HuH-7.5 (cell line): Measurements from ENCODE around the gene IPCEF1.
"Not testable (repeated sequence)": the region's sequence is repeated elsewhere in the genome, so short reads cannot be mapped to it uniquely, and the experiment has no call there.

Experiments
- DNase-seq: peaks from one replicate; pipeline ENCODE4 v3.0.0; 2011; ENCODE audit warnings: low spot score

The IPCEF1 gene

DNA sequence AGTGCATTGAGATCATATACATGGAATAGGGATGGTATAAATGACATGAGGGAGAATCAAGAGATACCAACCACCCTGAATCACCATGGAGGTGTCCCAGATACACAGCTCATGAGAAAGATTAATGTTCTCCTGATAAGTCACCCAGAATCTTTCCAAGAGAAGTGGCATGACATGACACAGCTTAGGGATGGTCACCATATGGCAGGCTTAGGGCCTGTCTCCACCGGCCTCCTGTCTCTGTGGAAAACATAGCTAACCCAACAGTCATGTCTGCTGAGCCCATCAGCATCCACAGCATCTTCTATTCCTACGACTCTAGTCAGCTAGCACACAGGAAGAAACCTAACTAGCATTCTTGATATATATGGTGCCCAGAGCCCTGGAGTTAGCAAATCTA lies 133.3 kb downstream of the IPCEF1 start:
- no peak for DNase-seq

DNA sequence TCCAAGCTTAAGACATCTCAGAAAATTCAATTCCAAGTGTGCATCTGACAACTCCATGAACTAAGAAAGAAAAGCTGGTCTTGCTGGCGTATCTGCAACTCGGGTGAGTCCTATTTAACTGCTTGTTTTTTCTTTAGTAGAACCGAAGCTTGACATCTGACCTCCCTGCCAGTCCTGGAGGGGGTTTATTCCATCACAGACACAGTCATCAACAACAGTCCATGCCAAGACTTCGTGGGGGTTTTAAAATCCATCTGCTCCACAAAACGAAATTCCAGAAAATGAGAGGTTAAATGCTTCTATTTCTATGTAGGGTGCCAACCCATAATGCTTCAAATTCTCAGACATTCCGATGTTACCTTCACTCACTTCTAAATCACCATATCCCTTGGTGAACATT lies 133.9 kb downstream of the IPCEF1 start:
- no peak for DNase-seq

DNA sequence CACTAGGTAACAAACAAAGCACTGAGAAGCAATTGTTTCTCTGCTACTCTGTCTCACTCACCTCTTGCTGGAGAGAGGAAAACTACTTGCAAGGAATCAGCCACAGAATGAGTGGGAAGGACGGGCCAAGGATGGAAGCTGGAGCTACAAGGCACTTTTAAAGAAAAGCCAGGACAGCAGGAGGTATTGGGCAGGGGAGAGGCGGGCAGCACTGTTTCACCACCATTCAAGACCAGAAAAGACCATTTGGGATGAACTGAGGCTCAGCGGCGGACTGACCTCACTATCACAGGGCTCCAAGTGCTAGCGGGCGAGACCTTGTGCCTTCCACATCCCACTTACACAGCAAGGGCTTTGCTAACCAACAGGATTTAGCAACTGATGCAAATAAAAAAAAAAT lies 137.4 kb downstream of the IPCEF1 start:
- DNase-seq: no peak

DNA sequence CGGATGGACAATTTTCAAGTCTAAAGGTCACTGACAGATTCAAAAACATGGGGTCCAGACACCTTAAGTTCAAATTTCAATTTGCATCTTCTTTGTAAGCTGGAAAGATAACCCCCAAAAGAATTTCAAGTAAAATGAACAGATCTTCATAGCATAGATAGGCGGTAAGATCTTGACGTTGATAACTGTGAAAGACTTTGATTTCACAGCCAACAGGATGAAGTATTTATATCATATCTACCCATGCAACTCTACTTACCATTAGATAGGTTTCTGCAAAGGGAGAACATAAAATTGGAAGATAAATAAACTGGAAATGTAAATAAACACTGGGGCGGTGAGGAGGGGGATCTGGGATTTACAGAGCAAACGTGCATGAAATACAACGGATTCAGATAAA lies 137.8 kb downstream of the IPCEF1 start:
- DNase-seq: no peak

DNA sequence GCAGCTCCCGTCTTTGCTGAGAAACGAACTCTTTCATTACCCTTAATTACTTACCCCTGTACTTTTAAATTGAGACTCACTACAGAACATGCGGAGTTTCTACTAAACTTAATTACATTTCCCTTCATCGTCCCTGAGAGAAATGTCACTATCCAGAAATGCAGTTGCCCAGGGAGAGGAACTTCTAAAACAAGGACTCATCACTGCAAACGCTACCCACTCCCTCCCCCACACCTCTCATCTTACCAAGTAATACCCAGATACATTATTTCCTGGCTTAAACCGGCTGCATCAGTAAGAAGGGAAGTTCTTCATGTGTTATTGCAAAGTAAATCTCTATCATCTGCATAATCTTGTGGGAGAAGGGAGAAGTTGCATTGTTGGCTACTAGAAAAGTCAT lies 138.3 kb downstream of the IPCEF1 start:
- DNase-seq: no peak

DNA sequence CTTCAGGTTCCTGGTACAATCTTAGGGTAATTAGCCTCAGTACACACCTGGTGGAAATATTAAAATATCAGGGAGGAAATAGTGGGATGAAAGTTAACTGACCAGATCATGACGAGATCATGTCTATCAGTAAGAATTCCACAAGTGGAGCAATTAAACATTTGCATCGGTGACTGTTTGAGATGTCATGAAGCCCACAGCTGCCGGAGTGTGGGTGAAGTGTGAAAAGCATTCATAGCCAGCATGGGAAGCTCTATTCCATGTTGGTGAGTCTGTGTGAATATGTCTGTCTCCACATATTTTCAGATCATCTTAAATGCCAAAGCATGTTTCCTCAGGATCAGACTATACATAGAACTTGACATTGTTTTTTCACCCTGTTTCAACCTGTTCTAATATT lies 142.8 kb downstream of the IPCEF1 start:
- no peak for DNase-seq

DNA sequence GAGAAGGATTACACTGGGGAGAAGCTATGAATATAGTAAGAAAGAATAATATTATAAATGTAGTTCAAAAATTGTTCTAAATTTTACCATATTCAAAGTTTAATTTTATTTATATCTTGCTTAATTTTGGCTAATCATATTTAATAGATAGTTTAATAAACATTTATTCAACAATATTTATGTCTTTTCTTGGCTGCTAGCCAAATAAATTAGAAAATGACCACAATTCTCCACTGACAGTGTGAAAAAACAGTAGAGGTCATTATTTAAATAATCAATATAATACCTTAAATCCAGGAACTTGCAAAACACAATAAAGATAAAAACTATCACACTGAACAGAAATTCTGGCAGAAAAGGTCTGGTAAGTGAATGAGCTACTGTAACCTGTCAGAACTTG lies 145.9 kb downstream of the IPCEF1 start:
- DNase-seq: no peak

DNA sequence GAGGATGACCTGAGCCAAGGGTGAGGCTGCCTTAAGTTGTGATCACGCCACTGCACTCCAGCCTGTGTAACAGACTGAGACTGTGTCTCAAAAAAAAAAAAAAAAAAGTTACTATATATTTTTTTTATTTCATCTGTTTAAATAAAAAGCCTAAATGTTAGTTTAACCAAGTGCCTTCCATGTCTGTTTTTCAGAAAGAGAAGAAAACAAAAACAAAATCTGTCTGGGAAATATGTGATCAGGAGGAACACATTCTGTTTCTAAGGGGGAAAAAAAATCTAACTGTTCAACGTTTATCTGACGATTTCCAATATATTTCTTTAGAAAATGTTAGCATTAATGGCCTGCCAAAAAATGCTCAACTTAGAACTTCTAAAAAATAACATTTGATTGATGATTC lies 147.0 kb downstream of the IPCEF1 start:
- DNase-seq: no peak

DNA sequence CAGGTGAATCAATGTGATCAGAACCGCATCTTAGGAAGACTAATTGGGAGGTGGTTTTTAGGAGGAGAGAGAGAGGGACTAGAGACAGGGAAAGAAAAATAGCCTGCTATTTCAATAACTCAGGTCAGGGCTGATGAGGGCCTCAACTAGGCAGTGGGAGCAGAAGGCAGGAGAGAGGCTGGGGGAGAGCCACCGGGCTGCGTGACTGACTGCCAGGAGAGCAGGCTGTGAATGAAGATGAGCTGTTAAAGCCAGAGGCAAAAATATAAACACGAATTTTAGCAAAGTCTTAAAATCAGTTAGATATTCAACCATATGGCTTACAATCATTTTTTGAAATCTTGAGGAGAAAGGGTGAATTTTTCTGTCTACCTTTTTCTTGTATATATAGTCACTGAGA lies 149.6 kb downstream of the IPCEF1 start:
- DNase-seq: no peak

DNA sequence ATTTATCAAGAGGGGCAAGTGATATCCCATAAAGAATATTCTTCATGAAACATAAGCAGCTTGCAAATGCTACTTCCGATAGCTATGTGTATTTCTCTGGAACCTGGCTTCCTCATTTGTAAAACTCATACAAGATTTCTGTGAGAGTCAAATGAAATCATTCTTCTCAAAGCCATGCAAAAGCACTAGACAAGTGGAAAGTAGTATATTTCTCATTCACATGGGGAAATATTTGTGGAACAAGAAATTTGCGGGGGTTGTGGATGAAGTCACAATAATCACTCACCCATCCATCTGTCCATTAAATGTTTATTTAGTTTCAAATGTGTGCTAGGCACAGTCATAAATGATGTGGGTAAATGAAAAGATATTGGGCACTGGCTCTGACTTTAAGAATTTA lies 150.5 kb downstream of the IPCEF1 start:
- DNase-seq: no peak

DNA sequence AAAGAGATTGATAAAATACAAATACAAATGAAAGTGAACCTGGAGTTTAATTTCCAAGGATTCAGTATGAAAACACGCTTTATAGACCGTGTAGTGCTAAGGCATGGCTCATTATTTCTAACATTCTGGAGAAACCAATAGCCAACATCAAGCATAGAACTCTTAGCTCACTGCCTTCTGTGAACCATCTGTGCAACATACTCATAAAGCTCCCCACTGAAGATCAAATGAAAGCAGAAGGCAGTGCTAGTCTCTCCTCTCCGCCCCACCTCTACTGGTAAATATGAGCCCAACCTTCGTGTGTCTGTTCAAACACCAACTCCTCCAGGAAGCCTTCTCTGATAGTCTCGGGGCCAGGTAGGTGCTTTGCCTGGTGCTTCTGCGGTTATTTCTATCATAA lies 153.6 kb downstream of the IPCEF1 start:
- DNase-seq: no peak

DNA sequence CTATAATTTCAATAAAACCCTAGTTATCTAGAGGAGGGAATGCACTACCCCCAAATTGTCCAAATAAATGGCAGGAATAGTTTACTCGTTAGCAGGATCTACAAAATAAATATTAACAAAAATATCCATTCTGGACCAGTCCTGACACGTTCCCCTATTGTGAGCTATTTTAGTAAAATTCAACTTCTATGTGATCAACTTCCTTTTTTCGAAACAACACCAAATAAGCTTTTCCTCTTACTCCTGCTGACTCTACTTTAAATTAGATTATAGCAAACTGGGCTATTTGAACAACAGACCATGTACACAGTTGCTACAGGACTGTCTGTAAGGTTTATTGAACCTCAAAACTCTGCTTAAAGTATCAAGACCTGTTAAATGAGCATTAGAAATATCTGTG lies 154.3 kb downstream of the IPCEF1 start:
- DNase-seq: no peak

DNA sequence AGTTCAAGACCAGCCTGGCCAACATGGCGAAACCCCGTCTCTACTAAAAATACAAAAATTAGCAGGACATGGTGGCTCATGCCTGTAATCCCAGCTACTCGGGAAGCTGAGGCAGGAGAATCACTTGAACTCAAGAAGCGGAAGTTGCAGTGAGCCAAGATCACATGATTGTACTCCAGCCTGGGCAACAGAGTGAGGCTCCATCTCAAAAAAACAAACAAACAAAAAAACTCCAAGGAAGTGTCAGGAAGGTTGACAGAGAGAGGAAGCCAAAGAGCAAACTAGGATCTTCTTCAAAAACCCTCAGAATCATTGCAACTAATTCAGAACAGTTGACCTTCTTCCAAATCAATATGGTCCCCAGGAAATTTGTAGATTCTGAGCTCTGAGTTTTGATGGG lies 154.9 kb downstream of the IPCEF1 start:
- not testable (repeated sequence) for DNase-seq

DNA sequence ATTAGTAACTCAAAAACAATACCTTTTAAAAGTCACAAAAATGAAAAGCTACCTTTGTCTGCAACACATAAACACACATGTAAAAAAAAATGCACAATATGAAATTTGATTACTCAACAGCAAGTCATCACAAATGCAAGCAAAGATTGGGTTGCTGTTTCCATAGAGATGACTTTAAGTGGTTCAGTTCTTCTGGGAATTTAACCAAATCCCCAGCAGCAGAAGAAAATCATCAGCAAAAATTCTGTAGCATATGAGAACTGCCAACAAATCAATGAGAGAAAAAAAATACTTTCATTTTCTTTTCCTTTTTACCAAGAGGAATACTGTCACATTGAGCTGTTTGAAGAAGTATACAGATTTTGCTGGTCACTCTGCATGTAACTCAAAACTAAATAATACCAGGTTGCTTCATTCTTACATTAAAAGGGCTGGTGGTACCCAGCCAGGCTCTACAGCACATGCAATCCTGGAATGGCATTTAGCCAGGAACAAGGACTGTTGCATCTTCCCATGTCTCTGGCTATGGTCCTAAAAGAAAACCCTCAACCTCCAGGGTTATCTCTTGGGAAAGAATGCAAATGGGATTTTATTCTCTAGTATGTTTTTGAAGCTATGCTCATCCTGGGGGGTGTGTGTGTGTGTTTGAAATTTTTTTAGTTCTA lies 159.3 kb downstream of the IPCEF1 start:
- DNase-seq: no peak

DNA sequence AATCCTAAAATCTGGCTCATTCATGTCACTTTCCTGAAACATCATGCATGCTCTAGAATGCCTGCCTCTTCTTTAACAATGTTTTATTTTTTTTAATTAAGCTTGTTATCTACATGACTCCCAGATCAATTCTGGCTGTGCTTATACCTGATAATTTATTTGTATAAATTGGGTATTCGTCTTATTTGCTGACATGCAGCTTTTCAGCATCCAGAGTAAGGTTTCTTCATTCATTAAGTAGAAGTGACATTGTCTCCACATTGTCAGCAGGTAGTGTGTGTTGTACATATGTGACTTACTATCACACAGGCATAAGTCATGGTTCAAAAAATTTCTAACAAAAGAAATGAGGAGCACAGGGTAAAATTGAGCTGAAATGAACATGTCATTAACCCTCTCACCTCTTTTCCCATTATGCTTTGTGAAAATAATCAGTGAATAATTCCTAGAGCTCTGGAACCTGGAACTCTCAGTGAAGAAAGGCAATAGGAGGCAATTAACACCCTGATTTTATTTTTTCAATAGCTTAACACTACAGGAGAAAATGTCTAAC lies 160.2 kb downstream of the IPCEF1 start:
- DNase-seq: no peak

DNA sequence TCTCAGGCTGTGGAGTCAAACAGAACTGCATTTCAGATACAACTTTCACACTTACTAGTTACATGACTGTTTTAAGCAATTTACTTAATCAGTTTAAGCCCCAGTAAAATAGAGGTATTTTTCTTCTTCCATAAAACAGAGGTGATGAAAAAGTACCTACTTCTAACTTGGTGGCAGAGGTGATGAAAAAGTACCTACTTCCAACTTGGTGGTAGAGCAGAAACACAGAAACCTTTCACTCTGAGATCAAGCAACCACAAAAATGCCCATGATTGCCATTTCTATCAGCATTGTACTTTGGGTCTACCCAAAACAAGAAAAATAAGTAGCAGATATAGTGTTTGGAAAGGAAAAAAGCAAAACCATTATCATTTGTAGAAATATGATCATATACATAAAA lies 168.9 kb downstream of the IPCEF1 start:
- no peak for DNase-seq

DNA sequence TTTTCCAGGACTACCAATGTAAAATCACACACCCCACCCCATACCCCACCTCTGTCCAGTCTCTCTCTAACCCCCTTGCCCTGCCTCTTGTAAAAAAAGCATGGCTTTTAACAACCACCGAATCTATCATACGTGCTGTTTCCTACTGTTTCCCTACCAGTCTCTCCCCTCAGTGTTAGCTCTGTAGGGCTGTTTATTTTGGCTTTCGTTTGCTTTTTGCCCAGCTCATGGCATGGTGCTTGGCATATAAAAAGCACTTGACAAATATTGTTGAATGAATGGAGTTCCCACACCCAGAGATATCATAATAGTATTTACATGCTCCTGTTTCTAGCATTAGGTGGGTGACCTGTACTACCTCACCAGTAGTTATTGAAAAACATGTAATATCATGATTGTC lies 169.4 kb downstream of the IPCEF1 start:
- no peak for DNase-seq

DNA sequence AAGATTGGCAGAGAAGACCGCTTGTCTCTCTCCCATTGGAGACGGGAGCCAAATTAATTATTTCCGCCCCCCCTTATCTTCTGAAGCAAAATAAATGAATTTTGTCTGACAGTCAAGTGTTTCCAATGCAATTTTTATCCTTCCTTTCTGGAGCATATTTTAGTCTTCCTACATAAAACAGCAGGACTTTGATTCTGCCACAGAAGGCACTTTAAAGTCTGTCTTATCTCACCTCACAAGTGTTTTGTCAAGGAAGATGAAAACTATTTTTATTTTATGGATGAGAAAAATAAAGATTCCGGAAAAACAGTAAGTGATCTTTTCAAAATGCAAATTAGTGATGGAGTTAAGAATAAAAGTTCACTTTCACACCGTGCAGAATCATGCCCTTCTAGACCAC lies 177.2 kb downstream of the IPCEF1 start:
- DNase-seq: no peak

DNA sequence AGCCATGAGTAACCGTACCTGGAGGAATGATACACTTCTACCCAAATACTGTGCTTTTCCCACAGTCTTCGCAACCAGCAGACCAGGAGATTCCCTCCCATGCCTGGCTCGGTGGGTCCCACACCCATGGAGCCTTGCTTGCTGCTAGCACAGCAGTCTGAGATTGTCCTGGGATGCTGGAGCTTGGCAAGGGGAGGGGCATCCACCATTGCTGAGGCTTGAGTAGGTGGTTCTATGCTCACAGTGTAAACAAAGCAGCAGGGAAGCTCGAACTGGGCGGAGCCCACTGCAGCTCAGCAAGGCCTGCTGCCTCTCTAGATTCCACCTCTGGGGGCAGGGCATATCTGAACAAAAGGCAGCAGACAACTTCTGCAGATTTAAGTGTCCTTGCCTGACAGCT lies 184.2 kb downstream of the IPCEF1 start:
- not testable (repeated sequence) for DNase-seq

DNA sequence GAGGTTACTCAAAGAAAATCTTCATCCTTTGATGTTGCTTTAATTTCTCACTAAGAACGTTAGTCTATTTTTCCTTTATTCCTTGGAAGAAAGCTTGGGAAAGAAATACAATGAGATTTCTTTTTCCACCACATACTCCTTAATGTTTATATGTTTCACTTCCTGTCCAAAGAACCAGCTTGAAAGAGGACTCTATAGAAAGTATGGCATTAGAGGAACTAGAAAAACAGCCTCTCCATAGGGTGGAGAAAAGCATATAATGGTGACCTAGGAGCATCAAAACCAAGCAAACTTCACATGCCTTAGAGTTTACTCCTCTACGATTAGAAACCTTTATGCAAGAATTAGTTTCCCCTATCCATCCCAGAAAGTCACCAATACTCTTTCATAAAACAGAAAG lies 186.5 kb downstream of the IPCEF1 start:
- no peak for DNase-seq

DNA sequence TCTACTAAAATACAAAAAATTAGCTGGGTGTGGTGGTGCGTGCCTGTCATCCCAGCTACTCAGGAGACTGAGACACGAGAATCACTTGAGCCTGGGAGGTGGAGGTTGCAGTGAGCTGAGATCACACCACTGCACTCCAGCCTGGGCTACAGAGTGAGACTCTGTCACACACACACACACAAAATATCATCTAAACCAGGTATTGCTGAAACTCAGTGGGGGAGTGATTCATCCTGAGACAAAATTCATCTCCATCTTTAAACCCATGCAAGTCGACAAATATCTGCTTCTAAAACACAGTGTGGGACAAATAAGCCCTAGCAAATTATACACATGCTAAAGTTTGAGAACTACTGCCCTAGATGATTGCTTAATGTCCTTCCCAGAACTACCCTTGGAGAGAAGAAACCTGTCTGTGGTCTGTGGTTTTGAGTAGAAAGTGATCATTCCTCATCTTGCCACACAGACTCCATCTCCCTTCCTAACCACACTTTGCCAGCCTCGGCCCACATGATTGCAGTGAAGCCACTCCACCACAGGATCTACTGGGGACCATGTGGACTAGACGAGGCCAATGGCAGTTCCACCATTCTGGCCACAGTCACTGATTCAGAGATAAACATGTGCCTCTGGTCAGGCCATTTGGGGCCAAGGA lies 187.3 kb downstream of the IPCEF1 start:
- no peak for DNase-seq

DNA sequence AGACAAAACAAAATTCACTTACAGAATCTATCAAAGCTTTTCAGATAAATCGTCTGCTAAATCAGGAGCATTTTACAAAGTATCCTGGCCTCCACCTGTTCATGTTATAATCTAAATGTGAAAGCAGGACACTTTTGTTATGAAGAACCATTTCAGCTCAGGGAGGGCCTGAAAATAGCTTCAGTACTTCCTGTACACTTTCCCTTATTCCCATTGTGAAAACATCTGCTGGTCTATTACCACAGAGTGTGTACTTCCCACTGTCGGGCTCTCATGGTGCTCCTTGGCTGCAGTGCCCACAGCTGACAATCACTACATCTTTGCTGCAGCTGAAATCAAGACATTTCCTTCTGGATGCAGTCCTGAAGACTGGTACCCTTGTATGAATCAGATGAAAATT lies 189.5 kb downstream of the IPCEF1 start:
- DNase-seq: no peak

DNA sequence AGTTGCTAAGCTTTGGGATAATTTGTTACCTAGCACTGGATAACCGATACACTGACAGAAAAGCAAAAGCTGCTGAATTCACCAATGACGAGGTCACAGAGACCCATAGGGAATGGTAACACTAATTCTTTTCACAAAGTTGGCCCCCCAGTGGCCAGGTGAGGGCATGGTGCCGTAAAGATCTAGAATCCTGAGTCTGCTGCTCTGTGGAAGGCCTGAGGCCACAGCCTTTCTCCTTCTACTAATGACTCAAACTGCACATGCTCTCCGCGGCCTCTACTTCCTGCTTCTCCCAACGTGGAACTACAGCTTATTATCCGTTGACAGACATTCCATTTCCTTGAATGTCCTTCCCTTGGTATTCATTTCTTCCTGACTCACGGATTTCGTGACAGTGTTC lies 190.5 kb downstream of the IPCEF1 start:
- no peak for DNase-seq

DNA sequence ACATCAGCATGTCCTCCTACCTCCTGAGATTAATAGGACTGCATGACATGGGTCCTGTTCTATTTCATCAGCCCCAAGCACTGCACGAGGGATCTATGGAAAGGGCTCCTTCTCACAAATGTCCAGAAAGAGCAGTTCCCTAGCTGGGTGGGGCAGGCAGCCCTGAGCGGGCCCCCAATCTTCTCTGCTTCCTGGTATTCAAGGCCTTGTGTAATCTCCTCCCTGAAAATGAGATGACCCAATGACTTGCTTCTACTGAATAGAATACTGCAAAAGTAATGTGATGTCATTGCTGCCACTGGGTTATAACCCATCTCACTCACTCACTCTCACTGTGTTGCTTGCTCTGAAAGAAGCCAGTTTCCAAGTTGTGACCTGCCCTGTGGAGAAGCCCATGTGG lies 191.1 kb downstream of the IPCEF1 start:
- no peak for DNase-seq
